Omental fat pad (tissue), 4 donors: Measurements from ENCODE around the gene RBM47. TPM values are rescaled to one million over a fixed set of nuclear protein-coding genes. Genes with fewer than 3 reads are reported as not detected.
"Not testable (repeated sequence)": the region's sequence is repeated elsewhere in the genome, so short reads cannot be mapped to it uniquely, and the experiment has no call there.

ENCODE experiments used
- ATAC-seq: fragments of 150-250 bp; one replicate; pipeline ENCODE4 v1.9.1; 2016; ENCODE audit warnings: mild to moderate bottlenecking, moderate library complexity; ENCODE audit not compliant: low FRiP score
- DNase-seq: peaks from one replicate; pipeline ENCODE4 v3.0.0-alpha.2; 2019; ENCODE audit warnings: low spot score
- CTCF ChIP-seq, 3 donors: fragments of 450-650 bp; IDR thresholded peaks; one replicate each; pipeline ENCODE4 v1.5.1; 2016 to 2017; ENCODE audit warnings: antibody characterized with exemption in 3 of 3, mild to moderate bottlenecking in 3 of 3, moderate library complexity in 2 of 3
- total RNA-seq, 4 donors: library from RNA; depleted of rRNA; stranded (reverse); fragments of >200 nt; gene quantifications; one replicate each; pipeline ENCODE4 v1.1.0, GENCODE V29; 2016

The RBM47 gene
- total RNA-seq, 4 donors from 2014 or later = 51.0 to 124 (median 55.5) TPM

- DNase-seq (no peak), ATAC-seq (no peak)
- TF ChIP-seq CTCF (IDR thresholded peaks at IDR 0.05) = no peak
Observed at GRCh38 chr4:40438384-40439026, 191.2 kb downstream of the RBM47 start.

GRCh38 chr4:40437741-40438383 is 191.8 kb downstream of the RBM47 start:
- no peak for TF ChIP-seq CTCF (IDR thresholded peaks at IDR 0.05)
- DNase-seq (no peak), ATAC-seq (no peak)

GRCh38 chr4:40435306-40435705 is 194.4 kb downstream of the RBM47 start:
- DNase-seq, ATAC-seq: not testable (repeated sequence)

- no peak for DNase-seq
- ATAC-seq = no peak
- TF ChIP-seq CTCF (IDR thresholded peaks at IDR 0.05) = no peak
Observed at GRCh38 chr4:40434126-40434687, 195.5 kb downstream of the RBM47 start.

GRCh38 chr4:40432504-40432903 is 197.2 kb downstream of the RBM47 start:
- TF ChIP-seq CTCF (IDR thresholded peaks at IDR 0.05) = no peak
- ATAC-seq (no peak), DNase-seq (no peak)

- not testable (repeated sequence) for DNase-seq, ATAC-seq
Observed at GRCh38 chr4:40427871-40428270, 201.8 kb downstream of the RBM47 start.

- ATAC-seq (no peak), DNase-seq (no peak)
- TF ChIP-seq CTCF (IDR thresholded peaks at IDR 0.05) = no peak
Observed at GRCh38 chr4:40427128-40427527, 202.5 kb downstream of the RBM47 start.
